Bronchial epithelial cell (primary cell): ENCODE data around the gene SPON1. TPM values are rescaled to one million over a fixed set of nuclear protein-coding genes. Genes with fewer than 3 reads are reported as not detected.
A peak's percentile ranks its signal among the peaks of the same experiment; 100 is the strongest.

ENCODE experiments used
- DNase-seq: peaks from one replicate; pipeline ENCODE4 v3.0.0-alpha.2; 2010; ENCODE audit warnings: low read depth
- FAIRE-seq: peaks from 2 replicates; lab custom pipeline; 2011; peaks lifted over from hg19 to GRCh38; lab: Jason Lieb, UNC
- H3K27me3 ChIP-seq: 2 replicates; pipeline ENCODE4 v1.5.1; 2011; ENCODE audit warnings: low read length; ENCODE audit not compliant: control insufficient read depth, insufficient read depth
- H3K36me3 ChIP-seq: 2 replicates; pipeline ENCODE4 v1.5.1; 2011; ENCODE audit warnings: low read length; ENCODE audit not compliant: control insufficient read depth, insufficient read depth
- H3K4me3 ChIP-seq: 2 replicates; pipeline ENCODE4 v1.5.1; 2011; ENCODE audit warnings: mild to moderate bottlenecking, low read depth, low read length, control low read depth
- CTCF ChIP-seq: IDR thresholded peaks from 2 replicates; pipeline ENCODE4 v1.5.1; 2011; ENCODE audit warnings: mild to moderate bottlenecking, moderate library complexity, low read length, control low read depth, inconsistent platforms; ENCODE audit not compliant: insufficient read depth, severe bottlenecking
- total RNA-seq: library from RNA; depleted of rRNA; stranded (reverse); fragments of >200 nt; gene quantifications from 2 replicates; pipeline ENCODE4 v1.2.1, GENCODE V29; 2014

SPON1 gene
- total RNA-seq, 1 donor from 2014 or later = 0.26 TPM

- TF ChIP-seq CTCF = no peak
- no peaks in the 10 kb centered on the region for H3K27me3 ChIP-seq
- H3K36me3 ChIP-seq = no peaks in the 10 kb centered on the region
- FAIRE-seq = no peak
- DNase-seq = no peak
- H3K4me3 ChIP-seq = no peak overlapping the region
Measured at GRCh38 chr11:14255238-14255534, 292.7 kb downstream of the SPON1 start.

GRCh38 chr11:14258221-14258935 is 295.9 kb downstream of the SPON1 start:
- no peak for TF ChIP-seq CTCF
- no peaks in the 10 kb centered on the region for H3K27me3 ChIP-seq
- peak; percentile 81 for DNase-seq
- H3K4me3 ChIP-seq = no peak overlapping the region
- FAIRE-seq = no peak
- H3K36me3 ChIP-seq = no peaks in the 10 kb centered on the region

GRCh38 chr11:14259186-14259784 is 296.8 kb downstream of the SPON1 start:
- peak; percentile 23 for TF ChIP-seq CTCF
- no peaks in the 10 kb centered on the region for H3K27me3 ChIP-seq
- DNase-seq (no peak), FAIRE-seq (no peak)
- H3K4me3 ChIP-seq = no peak overlapping the region
- no peaks in the 10 kb centered on the region for H3K36me3 ChIP-seq

GRCh38 chr11:14259878-14260277 is 297.4 kb downstream of the SPON1 start:
- Histone ChIP-seq H3K4me3 (no peak overlapping the region), H3K36me3 (no peaks in the 10 kb centered on the region), H3K27me3 (no peaks in the 10 kb centered on the region)
- DNase-seq (no peak), FAIRE-seq (no peak)
- no peak for TF ChIP-seq CTCF

GRCh38 chr11:14261066-14261465 is 298.5 kb downstream of the SPON1 start:
- no peak for DNase-seq
- TF ChIP-seq CTCF = no peak
- no peak overlapping the region for H3K4me3 ChIP-seq
- no peaks in the 10 kb centered on the region for H3K36me3 ChIP-seq
- no peaks in the 10 kb centered on the region for H3K27me3 ChIP-seq
- no peak for FAIRE-seq
